Stimulated activated naive CD8-positive, alpha-beta T cell treated with anti-CD3 and anti-CD28 coated beads, Interleukin-15, Interleukin-2, amounts not matched to agents 100 U/mL and 50 U/mL, for 24 hours (primary cell): Measurements from ENCODE around the gene DERL2.
A peak's percentile ranks its signal among the peaks of the same experiment; 100 is the strongest.

Experiments
- ATAC-seq: fragments of 150-1000 bp; cut with Tn5 transposase; one replicate; pipeline ENCODE4 v1.10.0; 2021
- DNase-seq: peaks from one replicate; pipeline ENCODE4 v3.0.0; 2021

Gene DERL2

DNA sequence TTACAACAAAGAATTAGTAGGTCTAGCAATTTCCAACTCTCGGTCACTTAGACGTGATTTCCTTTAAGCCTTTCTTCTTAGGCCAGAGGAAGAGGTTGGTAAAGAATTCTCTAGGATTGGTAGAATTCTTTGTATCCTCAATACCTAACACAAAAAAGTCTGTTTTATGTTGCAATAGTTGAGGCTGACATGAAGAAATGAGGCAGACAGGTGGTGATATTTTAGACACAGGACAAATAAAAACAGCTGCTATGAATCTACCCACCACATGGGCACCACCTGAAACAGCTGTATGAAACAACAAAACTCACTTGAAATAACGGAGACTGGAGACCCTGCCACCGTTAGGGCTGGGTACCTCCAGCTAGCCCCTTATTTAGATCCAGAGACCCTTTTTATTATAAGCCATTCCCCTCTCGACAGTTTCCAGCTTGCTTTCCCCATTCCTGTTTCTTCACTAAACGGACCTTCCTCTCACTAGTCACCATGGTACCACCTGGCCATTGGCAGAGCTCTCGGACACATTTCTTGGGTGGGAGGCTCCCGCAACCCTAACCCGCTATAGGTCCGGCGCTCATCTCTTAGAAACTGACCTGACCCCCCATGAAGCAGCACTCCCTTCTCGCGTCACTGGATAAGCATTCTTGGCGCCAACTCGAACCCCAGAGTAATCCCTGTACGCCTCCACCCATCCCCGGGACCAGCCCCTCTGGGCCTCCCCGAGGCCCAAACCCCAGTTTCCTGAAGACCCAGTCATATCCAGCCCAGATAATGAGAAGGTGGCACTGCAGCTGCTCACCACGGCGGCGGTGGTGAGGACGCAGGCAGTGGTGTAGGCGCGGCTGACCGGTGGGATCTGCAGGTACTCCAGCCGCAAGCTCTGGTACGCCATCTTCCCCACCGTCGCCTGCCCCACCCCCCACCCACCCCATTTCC lies at the start of gene DERL2:
Gene DERL2, minus strand, starts transcription at position 909 of the 936 bp plus-strand sequence. Its CDS starts 17 bp downstream, at position 892.
- ATAC-seq: peak; percentile 4
- DNase-seq: no peak

DNA sequence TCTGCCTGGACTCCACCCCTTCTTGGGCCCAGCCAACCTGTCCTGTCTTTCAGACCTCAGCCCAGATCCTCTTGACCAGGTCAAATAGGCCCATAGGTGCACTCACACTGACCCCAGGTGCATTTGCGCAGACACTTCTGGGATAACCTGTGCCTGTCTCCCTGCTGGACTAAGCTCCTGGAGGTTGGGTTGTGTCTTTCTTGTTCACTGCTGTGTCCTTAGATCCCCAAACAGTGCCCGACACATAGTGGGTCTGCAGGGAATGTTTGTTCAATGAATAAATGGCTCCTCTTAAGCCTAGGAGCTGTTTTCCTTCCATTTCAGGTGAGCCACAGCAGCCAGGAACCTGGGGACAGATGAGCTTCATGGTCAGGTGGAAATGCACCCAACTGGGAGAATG lies 49.5 kb upstream of the DERL2 start:
- no peak for DNase-seq

DNA sequence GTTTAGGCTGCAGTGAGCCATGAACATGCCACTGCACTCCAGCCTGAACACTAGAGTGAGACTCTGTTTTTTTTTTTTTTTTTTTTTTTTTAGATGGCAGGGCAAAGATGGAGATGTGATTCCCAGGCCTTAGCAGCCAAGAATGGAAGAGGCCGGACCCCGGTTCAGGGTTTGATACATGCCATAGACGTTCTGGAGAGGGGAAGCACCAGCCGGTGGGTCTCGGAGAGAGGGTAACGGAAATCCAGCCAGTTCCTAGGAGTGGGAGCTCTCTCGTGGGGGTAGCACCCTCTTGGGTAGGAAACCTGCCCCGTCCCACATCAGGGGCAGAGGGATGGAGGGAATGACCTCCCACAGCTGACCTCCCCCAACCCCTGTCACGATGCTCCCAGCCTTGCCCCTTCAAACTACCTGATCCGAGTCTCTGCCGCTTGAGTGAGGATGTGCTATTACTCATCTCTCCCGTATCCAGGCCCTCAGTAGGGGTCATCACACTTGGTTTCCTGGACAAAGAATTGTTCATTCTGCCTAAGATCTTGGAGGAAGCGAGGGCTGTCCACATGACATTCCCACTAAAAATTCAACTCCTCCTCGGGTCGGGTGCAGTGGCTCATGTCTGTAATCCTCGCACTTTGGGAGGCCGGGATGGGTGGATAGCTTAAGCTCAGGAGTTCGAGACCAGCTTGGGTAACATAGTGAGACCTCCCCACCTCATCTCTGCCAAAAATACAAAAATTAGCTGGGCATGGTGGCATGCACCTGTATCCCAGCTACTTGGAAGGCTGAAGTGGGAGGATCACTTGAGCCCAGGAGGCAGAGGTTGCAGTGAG lies 47.7 kb upstream of the DERL2 start:
- DNase-seq (no peak), ATAC-seq (no peak)

More for the DNA sequence above, 49.5 kb upstream of the DERL2 start:
- ATAC-seq: no peak

DNA sequence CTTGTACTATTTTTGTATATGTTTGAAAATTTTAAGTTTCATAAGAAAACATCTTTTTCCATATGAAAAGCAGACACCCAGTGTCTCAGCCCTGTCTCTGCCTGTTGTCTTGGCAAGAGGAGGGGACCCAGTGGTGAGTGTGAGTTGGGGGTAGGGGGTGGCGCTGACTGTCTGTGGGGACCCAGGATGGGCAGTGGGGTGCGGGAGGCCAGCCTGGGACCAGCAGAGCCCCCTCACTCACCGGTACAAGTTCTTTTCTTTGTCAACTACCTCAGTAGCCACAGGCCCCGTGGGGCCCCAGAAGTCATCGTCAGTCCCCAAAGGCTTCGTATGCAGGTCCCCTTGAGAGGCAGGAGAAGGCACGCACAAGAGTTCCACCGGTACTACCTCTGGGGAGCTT lies 46.6 kb upstream of the DERL2 start:
- no peak for ATAC-seq

DNA sequence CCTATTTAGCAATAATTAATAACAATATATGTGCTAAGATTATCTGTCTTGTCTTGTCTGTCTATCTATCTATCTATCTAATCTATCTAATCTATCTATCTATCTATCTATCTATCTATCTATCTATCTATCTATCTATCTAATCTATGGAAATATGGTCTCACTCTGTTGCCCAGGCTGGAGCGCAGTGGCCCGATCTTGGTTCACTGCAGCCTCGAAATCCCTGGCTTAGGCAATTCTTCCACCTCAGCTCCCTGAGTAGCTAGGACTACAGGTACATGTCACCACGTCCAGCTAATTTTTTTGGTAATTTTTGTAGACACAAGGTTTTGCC lies 45.1 kb upstream of the DERL2 start:
- ATAC-seq (no peak), DNase-seq (no peak)

More for the DNA sequence above, 46.6 kb upstream of the DERL2 start:
- DNase-seq: no peak

DNA sequence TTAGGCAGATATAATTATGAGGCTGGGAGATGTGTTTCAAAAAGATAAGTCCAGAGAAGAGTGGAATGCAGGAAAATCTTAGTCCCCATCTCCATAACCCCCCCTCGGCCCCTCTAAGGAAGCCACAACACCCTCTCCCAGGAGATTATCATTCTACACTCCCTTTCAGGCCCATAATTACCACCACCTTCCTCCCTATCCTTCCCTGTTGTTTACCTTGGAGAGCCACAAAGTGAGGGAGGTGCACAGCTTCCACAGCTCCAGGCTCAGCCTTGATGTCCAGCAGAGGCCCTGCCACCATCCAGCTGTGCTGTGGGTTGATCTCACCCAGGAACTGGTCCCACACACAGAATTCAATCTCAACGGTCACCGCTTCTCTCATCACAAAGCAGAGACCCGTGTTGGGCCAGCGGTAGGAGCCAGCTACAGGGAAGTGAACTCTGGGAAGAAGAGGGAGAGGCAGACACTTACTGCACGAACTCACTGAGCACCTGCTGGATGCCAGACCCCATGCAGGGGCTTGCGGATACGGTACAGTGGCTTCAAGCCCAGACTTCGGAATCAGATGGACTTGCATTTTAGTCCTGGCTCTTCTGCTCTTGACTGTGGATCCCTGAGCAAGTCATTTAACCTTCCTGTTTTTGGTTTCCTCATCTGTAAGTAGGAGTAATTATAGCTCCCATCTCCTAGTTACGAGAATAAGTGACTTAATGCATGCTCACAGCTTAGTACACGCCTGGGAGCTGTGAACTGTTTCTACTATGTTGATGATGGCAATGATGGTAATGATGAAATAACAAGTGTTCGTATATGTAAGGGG lies 44.5 kb upstream of the DERL2 start:
- no peak for DNase-seq
- no peak for ATAC-seq

DNA sequence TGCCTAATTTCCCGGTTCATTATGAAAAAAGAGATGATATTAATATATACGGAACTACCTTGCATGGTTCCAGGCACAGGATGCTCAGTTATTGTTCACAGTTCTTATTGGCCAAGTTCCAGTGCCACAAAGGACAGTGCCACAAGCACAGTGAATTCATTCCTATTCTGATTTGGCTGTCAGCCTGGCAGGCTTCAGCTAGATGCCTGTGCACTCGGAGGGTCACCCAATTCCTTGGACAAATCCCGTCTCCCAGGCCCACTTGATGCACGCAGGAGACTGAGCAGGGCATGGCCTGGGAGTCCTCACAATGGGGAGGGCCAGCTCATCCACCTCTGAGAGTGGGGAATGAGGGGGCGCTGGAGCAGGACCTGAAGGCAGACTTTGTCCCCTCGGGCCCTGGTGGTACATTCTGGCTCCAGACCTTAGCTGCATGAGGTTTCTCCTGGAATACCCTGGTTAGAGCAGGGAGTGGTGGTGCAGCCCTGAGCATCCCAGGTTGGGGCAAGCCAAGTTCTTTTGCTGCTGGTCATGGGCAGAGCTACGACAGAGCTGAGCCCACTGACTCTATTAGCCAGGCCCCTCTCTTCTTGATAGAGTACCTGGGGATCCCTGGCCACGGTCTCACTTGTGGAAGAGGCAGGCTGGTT lies 41.7 kb upstream of the DERL2 start:
- DNase-seq: no peak

DNA sequence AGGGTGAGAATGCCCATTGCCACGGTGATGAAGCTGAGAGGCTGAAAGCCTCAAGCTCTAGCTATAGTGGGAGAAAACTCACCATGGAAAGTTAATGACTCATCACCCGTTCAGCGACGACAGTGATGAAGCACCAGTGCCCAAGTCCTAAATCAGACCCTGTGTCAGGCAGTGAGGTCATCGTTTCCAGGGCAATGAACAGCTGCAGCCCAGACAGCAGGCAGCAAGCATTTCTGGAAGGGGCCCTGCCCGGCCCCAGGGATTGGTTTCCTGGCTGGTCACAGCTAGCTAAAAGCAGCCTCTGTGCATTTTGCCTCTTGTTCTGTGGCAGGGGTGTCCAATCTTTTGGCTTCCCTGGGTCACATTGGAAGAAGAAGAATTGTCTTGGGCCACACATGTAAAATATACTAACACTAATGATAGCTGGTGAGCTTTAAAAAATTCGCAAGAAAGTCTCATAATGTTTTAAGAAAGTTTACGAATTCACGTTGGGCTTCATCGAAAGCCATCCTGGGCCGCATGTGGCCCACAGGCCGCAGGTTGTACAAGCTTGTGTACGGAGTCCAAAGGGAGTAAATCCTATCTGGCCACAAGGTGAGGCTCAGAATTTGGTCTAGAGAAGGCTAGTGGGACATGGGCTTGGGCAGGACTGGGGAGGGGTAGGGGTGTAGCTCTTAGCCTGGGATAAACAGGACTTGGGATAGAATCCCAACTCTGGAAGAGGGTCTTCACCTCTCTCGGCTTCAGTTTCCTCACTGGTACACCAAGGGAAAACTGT lies 41.0 kb upstream of the DERL2 start:
- ATAC-seq (peak; percentile 98), DNase-seq (peak; percentile 80)

More for the DNA sequence above, 41.7 kb upstream of the DERL2 start:
- no peak for ATAC-seq

DNA sequence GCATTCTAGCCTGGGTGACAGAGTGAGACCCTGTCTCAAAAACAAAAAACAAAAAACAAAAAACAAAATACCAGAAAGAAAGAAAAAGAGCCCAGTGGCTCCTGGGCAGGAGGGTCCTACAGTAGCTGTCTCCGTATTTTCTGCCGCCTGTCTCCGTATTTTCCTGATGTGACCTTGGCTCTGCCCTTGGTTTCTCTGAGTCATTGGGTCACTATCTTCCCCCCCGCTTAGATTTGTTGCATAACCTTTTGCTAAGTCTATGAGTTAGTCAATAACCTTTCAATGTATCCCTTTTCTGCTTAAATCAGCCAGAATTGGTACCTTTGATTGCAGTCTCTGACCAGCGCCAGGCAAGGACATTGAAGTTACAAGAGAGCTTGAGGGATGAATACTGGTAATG lies 37.3 kb upstream of the DERL2 start:
- DNase-seq: no peak
- ATAC-seq: no peak

DNA sequence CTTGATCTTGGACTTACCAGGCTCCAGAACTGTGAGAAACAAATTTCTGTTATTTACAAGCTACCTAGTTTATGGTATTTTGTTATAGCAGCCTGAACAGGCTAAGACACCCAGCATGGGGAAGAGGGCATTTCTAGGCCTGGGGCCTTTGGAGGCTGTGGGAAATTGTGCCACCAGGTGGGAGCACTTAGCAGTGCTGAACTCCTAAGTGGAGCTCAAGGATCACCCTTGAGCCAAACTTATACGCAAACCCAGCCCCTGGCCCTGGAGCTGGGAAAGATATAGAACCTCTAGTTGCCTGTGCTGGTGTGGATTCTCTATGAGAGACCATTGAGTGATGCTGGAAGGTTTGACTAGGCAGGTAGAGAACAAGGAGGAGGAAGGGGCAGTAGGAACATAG lies 36.5 kb upstream of the DERL2 start:
- ATAC-seq (no peak), DNase-seq (no peak)

DNA sequence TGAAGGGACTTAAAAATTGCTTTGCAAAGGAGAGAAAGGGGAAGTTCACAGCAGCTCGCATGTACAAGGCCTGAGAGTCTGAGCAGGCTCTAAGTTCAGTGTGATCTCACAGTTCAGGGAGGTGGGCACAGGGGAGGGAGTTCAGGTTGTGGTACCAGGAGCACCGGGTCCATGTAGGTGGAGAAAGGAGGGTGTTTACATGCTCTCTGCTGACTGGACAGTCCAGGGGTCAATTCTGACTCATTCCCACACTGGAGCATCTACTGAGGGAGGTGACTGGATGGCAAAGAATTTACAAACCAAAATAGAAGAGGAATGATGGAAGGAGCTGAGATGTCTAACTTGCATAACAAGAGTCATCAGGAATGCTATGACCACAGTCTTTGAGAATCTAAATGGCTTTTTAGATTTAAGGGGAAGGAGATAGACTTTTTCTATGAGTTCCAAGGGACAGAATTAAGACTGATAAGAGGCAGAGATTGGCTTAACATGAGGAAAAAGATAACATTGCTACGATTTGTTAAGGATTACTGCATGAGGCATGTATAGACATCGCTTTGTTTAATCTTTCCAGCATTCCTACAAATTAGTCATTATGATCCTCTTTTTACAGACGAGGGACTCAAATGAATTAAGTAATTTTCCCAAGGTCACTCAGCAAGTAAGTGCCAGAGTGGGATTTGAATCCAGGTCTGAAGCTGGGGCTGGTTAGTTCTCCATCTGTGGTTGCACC lies 30.2 kb upstream of the DERL2 start:
- ATAC-seq (no peak), DNase-seq (no peak)

DNA sequence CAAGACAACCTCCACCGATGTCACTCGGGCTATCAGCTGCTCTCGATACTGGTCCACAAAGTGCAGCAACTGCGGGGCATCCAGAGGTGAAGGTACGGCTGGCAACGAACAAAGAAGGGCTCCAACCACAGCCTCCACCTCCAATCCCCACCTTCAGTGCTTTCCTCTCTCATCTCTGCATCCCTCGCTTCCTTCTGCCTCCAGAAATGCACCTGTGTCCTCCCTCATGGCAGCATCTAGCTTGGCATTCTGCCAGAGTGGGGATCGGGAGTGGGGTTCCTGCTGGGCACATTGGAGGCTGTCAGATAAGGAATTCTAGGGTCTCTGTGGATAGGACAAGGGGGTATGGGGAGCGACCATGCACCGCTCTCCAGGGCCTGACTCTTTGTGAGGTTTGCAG lies 29.0 kb upstream of the DERL2 start:
- DNase-seq (no peak), ATAC-seq (no peak)

DNA sequence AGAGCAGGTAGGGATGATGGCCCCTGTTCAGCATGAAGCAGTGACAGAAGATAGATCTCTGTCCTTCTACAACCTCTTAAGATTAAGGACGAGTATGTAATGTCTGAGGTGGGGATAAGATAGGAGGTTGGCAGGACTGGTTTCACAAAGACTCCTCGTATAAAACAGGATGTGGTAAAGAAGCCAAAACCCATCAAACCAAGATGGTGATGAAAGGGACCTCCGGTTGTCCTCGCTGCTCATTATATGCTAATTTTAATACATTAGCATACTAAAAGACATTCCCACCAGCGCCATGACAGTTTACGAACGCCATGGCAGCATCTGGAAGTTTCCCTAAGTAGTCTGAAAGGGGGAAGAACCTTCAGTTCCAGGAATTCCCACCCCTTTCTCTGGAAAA lies 27.6 kb upstream of the DERL2 start:
- ATAC-seq (peak; percentile 82), DNase-seq (no peak)

DNA sequence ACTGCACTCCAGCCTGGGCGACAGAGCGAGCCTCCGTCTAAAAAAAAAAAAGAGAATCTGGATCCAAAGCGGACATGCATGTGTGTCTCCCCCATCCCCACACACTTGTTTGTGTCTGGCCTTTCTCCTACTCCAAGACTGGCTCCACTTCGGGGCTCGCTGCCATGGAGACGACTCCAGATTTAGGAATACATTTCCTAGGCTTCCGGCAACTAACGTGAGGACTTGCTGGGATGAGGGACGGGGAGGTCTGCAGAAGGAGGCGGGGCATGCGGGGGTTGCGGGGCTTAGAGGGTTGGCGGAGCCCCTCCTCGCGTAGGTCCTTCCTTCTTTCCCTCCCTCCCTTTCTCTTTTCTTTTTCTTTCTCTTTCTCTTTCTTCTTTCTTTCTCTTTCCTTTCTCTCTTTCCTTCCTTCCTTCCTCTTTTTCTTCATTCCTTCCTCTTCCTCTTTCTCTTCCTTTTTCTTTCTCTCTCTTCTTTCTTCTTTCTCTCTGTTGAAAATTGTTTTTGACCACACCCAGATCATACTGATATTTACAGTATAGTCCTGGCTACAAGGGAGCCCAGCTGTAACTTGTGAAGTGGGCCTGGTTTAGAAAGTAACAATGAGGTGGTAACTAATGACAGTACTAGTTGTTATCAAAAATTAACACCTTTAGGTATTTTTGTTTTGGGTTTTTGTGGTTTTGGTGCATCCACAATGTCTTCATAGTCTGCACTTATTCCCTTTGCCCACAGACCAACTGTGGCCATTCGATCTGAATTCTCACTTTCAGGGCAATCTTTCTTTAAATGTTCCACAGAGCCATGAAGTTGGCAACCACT lies 25.6 kb upstream of the DERL2 start:
- ATAC-seq (no peak), DNase-seq (no peak)

DNA sequence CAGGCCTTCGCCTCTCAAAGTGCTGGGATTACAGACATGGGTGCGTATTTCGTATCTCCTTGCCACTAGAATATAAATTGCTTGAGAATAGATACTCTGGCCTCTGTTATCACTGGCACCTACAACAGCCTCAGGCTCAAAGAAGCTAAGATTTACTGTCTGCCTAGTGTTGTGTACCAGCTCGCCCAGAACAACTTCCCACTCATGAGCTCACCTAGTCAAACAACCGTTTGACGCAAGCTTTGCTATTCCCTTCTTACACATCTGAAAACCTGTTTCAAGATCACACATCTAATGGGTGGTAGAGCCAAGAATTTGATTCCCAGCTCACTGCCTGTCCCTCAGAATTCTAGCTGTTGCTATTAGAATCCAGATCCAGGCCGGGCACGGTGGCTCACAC lies 24.8 kb upstream of the DERL2 start:
- ATAC-seq: no peak
- no peak for DNase-seq

DNA sequence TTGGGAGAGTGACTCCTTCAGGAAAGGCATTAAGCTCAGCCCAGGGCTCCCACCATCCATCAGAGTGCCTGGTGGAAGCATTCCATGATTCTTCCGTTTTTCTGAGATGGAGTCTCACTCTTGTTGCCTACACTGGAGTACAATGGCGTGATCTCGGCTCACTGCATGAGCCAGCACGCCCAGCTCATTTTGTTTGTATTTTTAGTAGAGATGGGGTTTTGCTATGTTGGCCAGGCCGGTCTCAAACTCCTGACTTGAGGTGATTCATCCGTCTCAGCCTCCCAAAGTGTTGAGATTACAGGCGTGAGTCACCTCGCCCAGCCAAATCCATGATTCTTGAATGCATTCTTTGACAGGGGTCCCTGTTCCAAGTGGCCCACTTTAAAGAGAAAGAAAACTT lies 23.5 kb upstream of the DERL2 start:
- ATAC-seq: no peak
- DNase-seq: no peak

DNA sequence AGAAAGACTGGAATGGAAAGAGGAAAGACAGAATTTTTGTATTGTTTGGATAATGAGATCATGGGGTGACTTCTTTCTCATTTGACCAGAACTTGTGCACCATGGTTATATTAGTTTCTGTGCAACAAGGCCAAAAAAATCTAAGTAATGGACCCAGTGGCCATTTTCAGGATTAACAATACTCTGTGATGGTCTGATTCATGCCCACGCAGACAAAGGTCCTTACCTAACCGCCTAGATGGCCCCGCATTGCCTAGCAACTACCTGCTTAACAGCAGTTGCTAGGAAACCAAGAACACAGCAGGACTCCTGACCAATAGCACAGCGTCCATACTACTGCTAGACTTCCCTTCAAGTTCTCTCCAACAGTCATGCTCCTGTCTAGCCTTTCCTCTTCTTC lies 22.8 kb upstream of the DERL2 start:
- ATAC-seq (no peak), DNase-seq (no peak)

DNA sequence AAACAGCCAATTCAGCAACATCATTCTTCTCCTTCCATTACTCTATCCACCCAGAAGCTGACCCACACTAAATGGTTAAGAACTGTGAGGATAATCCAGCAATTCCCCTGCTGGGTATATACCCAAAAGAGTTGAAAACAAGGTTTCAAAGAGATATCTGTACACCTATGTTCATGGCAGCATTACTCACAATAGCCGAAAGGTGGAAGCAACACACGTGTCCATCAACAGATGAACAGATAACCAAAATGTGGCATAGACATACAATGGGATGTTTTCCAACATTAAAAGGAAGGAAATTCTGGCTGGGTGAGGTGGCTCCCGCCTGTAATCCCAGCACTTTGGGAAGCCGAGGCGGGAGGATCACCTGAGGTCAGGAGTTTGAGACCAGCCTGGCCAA lies 20.3 kb upstream of the DERL2 start:
- no peak for ATAC-seq
- no peak for DNase-seq

DNA sequence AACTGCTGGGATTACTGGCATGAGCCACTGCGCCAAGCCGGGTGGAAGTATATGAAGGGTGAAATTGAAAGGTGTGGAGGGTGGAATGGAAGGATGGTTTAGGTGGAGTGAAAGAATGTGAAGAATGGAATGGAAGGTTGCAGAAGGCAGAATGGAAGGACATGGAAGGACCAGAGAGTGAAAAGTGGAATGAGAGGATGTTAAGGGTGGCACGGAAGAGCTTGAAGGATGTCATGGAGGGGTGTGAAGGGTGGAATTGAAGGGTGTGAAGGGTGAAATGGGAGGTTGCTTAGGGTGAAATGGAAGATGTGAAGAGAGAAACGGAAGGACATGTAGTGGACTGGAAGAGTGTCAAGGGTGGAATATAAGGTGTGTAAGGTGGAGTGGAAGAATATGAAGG lies 16.6 kb upstream of the DERL2 start:
- no peak for DNase-seq
- ATAC-seq: no peak

DNA sequence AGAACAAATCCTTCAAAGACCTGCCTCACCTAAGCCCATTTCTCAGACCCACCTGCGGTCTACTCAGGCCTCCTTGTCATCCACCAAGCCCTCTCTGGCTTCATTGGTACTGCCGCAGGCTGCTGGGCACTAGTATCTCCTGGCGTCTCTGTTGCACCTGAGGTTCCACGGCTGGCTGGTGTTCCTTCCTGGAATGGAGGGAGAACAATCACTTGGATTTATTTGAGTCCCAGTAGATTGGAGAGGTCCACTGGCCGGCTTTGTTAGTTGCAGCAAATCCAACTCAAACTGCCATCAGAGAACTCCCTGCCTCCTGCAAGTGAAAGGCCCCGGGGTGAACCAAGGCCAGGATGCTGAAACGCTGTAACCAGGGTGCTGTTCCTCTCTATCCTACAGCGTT lies 15.7 kb upstream of the DERL2 start:
- ATAC-seq: no peak
- DNase-seq: no peak
